ENCODE measurements around the gene MRPL20.

- no peak for TF ChIP-seq CTCF (conservative IDR thresholded peaks at IDR 0.05 in 1 of 2, IDR thresholded peaks at IDR 0.05 in 1 of 2; ENCODE audit: low read depth in 1 of 2, low read length in 2 of 2)
- TF ChIP-seq EZH2 (IDR thresholded peaks at IDR 0.05; ENCODE audit: low read length, missing control alignments) = no peak
Measured at GRCh38 chr1:1435911-1436629, 29.0 kb upstream of the MRPL20 start.

Measured in fibroblast of lung (primary cell).